ENCODE results near the gene CASP10.

CASP10 gene

DNA sequence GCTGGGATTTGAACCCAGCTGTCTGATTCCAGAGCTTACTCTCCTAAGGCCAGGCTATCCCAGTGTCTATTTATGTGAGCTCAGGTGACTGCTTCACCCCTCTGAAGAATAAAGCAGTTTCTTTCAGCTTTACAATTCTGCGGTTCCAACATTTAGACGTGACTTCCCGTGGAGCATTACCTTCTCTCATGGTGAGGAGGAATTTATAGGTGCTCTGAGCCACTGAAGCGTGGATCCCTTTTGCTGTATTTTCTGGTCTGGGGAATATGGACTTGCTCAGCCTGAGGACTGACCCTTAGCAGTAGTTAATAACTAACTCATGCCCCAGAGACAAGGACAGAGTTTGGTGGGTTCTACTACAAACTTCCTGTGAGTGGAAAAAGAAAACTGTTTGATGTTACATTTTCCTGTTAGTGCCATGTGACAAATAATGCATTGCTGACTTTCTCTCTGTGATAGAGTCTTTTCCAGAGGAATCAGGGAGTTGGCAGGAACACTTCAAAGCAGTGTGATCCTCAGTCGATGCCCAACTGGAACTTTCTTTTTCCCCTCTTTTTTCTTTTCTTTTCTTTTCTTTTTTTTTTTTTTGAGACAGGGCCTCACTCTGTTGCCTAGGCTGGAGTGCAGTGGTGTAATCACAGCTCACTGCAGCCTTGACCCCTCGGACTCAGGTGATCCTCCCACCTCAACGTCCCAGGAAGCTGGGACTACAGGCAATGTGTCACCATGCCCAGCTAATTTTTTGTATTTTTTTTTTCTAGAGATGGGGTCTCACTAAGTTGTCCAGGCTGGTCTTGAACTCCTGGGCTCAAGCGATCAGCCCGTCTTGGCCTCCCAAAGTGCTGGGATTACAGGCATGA is 21.9 kb downstream of the CASP10 start:
- DNase-seq: no peak
- H3K9me3 ChIP-seq: no peaks in the 10 kb centered on the region
- H3K4me3 ChIP-seq: no peak overlapping the region
- no peaks in the 10 kb centered on the region for H3K4me1 ChIP-seq
- intact Hi-C loops (cut with DNase I; ENCODE audit: low total_unique reads): no loop called here
- H3K36me3 ChIP-seq: peaks cover 0 to under 1% (median 0%) of the 10 kb centered on the region in 3 donors
- no peak overlapping the region for H3K27ac ChIP-seq
- no peaks in the 10 kb centered on the region for H3K27me3 ChIP-seq
- TF ChIP-seq, protein P1, sequence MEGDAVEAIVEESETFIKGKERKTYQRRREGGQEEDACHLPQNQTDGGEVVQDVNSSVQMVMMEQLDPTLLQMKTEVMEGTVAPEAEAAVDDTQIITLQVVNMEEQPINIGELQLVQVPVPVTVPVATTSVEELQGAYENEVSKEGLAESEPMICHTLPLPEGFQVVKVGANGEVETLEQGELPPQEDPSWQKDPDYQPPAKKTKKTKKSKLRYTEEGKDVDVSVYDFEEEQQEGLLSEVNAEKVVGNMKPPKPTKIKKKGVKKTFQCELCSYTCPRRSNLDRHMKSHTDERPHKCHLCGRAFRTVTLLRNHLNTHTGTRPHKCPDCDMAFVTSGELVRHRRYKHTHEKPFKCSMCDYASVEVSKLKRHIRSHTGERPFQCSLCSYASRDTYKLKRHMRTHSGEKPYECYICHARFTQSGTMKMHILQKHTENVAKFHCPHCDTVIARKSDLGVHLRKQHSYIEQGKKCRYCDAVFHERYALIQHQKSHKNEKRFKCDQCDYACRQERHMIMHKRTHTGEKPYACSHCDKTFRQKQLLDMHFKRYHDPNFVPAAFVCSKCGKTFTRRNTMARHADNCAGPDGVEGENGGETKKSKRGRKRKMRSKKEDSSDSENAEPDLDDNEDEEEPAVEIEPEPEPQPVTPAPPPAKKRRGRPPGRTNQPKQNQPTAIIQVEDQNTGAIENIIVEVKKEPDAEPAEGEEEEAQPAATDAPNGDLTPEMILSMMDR (IDR thresholded peaks at IDR 0.05): no peak

DNA sequence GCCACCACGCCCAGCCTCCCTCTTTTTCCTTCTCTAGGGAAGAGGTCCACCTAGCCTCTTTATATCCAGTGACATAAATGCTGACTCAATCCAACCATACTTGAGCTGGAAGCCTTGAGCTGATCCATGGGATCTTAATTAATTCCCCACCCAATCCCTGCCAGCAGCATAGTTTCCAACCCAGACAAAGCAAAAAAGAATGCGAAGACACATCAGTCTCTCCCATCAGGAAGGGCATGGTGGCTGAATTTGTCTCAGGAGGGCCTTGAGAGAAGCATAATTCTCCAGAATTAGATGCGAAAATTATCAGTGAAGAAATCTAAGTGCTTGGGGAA is 22.5 kb downstream of the CASP10 start:
- H3K4me1 ChIP-seq: no peaks in the 10 kb centered on the region
- H3K36me3 ChIP-seq: peaks cover 0 to 4% (median 0%) of the 10 kb centered on the region in 3 donors
- H3K27me3 ChIP-seq: no peaks in the 10 kb centered on the region
- TF ChIP-seq, protein P1 (IDR thresholded peaks at IDR 0.05): no peak
- intact Hi-C loops (cut with DNase I; ENCODE audit: low total_unique reads): no loop called here
- no peak overlapping the region for H3K27ac ChIP-seq
- no peaks in the 10 kb centered on the region for H3K9me3 ChIP-seq
- DNase-seq: no peak
- no peak overlapping the region for H3K4me3 ChIP-seq

DNA sequence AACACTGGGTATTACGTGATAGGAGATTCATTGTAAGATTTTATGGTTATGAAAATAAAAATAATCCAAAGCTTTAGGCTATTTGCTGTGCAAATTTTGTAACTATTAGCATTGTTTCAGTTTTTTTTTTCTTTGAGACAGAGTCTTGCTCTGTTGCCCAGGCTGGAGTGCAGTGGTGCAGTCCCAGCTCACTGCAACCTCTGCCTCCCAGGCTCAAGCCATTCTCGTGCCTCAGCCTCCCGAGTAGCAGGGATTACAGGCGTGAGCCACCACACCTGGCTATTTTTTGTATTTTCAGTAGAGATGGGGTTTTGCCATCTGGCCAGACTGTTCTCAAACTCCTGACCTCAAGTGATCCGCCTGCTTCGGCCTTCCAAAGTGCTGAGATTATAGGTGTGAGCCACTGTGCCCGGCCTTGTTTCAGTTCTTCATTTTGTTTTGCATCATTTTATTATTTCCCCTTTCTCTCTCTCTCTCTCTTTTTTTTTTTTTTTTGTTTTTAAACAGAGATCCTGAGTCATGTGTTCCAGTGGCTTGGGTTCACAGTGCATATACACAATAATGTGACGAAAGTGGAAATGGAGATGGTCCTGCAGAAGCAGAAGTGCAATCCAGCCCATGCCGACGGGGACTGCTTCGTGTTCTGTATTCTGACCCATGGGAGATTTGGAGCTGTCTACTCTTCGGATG is 25.8 kb downstream of the CASP10 start:
- Histone ChIP-seq H3K9me3 (no peaks in the 10 kb centered on the region), H3K4me3 (no peak overlapping the region), H3K27ac (no peak overlapping the region), H3K4me1 (no peaks in the 10 kb centered on the region), H3K36me3 (peaks cover 0 to 4% (median 0%) of the 10 kb centered on the region in 3 donors), H3K27me3 (no peaks in the 10 kb centered on the region)
- DNase-seq: peak in 1 of 2 donors; percentile 40
- intact Hi-C loops (cut with DNase I; ENCODE audit: low total_unique reads): no loop called here
- TF ChIP-seq, protein P1 (IDR thresholded peaks at IDR 0.05): no peak

DNA sequence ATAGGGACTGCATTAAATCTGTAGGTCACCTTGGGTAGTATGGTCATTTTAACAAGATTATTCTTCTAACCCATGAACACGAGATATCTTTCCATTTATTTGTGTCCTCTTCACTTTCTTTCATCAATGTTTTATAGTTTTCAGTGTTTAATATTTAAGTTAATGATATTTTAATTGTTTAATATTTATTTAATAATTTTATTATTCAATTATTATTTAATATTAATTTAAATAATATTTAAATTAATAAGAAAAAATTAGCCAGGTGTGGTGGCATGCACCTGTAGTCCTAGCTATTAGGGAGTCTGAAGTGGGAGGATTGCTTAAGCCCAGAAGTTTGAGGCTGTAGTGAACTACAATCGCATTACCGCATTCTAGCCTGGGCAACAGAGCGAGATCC is 33.0 kb downstream of the CASP10 start:
- no peak for DNase-seq
- TF ChIP-seq, protein P1 (IDR thresholded peaks at IDR 0.05): no peak
- Histone ChIP-seq H3K27ac (no peak overlapping the region), H3K4me3 (no peak overlapping the region), H3K36me3 (peaks cover 0 to 4% (median 4%) of the 10 kb centered on the region in 3 donors), H3K9me3 (no peaks in the 10 kb centered on the region), H3K27me3 (no peaks in the 10 kb centered on the region), H3K4me1 (no peaks in the 10 kb centered on the region)
- intact Hi-C loops (cut with DNase I; ENCODE audit: low total_unique reads): no loop called here

DNA sequence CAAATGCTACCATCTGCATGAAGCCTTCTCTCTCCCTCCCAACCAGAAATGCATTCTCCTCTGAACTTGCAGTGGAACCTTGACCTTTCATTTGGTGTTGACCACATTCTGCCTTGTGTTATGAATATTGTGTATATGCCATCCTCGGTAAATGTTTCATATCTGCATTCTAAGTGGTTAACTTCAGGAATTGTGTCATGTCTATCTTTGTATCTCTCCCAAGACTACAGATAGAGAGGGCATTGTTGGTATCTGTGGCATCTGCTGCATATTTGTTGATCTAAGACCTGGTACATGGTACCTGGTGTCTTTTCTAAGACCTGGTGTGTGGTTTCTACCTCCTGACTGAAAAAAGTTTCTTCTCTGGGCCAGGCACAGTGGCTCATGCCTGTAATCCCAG is 34.0 kb downstream of the CASP10 start:
- no peaks in the 10 kb centered on the region for H3K27me3 ChIP-seq
- H3K4me3 ChIP-seq: no peak overlapping the region
- TF ChIP-seq, protein P1 (IDR thresholded peaks at IDR 0.05): no peak
- H3K9me3 ChIP-seq: no peaks in the 10 kb centered on the region
- H3K4me1 ChIP-seq: no peaks in the 10 kb centered on the region
- no peak for DNase-seq
- intact Hi-C loops (cut with DNase I; ENCODE audit: low total_unique reads): no loop called here
- no peak overlapping the region for H3K27ac ChIP-seq
- H3K36me3 ChIP-seq: peaks cover 0 to 4% (median 4%) of the 10 kb centered on the region in 3 donors
